Skeletal muscle tissue (tissue), 4 donors: Measurements from ENCODE around the gene FRAT2. TPM values are rescaled to one million over a fixed set of nuclear protein-coding genes. Genes with fewer than 3 reads are reported as not detected.

Experiments
- H3K27ac ChIP-seq: one replicate; pipeline ENCODE4 v1.7.0; 2013; ENCODE audit warnings: mild to moderate bottlenecking, low read depth, low read length, inconsistent platforms
- H3K27me3 ChIP-seq, 3 donors: one replicate each; pipeline ENCODE4 v1.7.0; 2013; ENCODE audit warnings: low read length in 3 of 3; ENCODE audit not compliant: control insufficient read depth in 3 of 3, insufficient read depth in 3 of 3
- H3K36me3 ChIP-seq, 3 donors: one replicate each; pipeline ENCODE4 v1.7.0; 2013; ENCODE audit warnings: low read length in 3 of 3; ENCODE audit not compliant: control insufficient read depth in 3 of 3, insufficient read depth in 3 of 3
- H3K4me1 ChIP-seq, 3 donors: one replicate each; pipeline ENCODE4 v1.7.0; 2013; ENCODE audit warnings: low read length in 3 of 3, mild to moderate bottlenecking in 3 of 3; ENCODE audit not compliant: control insufficient read depth in 3 of 3, insufficient read depth in 3 of 3
- H3K4me3 ChIP-seq, 3 donors: one replicate each; pipeline ENCODE4 v1.7.0; 2013; ENCODE audit warnings: low read length in 3 of 3
- H3K9ac ChIP-seq, 3 donors: one replicate each; pipeline ENCODE4 v1.7.0; 2013; ENCODE audit warnings: low read length in 3 of 3, mild to moderate bottlenecking in 3 of 3, moderate library complexity in 2 of 3, low read depth in 1 of 3
- H3K9me3 ChIP-seq, 3 donors: one replicate each; pipeline ENCODE4 v1.7.0; 2013; ENCODE audit warnings: low read length in 3 of 3; ENCODE audit not compliant: control insufficient read depth in 3 of 3
- total RNA-seq: library from RNA; depleted of rRNA; stranded (reverse); fragments of >200 nt; gene quantifications from one replicate; pipeline ENCODE4 v1.2.3, GENCODE V29; 2014
- donor health status: Osteomylitis.

FRAT2 gene
- total RNA-seq, 1 donor from 2014 or later, result 8.9 TPM

DNA sequence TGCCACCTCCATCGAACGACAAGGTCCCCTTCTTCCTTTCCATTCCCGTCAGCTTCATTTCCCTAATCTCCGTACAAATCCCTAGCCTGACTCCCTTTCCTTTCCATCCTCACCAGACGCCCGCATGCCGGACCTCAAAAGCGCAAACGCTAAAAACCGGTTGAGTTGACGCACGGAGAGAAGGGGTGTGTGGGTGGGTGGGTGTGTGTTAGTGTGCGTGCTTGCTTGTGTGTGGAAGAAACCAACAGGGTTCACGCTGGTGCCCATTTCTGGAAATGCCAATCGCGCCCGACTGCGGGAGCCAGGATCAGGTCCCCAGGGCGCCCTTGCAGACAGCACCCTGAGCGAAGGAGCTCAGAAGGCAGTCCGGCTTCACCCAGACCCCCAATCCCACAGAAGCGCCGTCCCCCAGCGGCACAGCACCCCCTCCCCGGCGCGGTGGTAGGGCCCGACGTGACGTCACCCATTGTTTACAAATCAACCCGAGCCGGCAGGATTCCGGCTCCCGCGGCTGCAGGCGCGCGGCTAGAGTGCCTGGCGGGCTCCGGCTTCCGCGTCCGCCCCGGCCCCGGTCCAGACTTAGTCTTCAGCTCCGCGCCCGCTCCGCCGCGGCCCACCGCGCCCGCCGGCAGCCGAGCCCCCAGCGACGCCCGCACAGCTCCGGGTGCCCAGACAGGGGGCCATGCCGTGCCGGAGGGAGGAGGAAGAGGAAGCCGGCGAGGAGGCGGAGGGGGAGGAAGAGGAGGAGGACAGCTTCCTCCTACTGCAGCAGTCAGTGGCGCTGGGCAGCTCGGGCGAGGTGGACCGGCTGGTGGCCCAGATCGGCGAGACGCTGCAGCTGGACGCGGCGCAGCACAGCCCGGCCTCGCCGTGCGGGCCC, 15.5 kb downstream of the FRAT2 start, which contains the start of gene FRAT1:
TSS of gene FRAT1 (plus strand) at position 500 of the 880 bp plus-strand sequence. CDS start at position 683, 183 bp downstream.
- Histone ChIP-seq H3K4me3 (peak within 1 kb of the TSS; percentile 88 to 91 (median 91)), H3K27me3 (no peaks in the 10 kb centered on the region), H3K27ac (peak within 1 kb of the TSS; percentile 96), H3K4me1 (peaks cover 20 to 29% (median 24%) of the 10 kb centered on the region in 3 donors), H3K9ac (peak within 1 kb of the TSS; percentile 92 to 99 (median 97)), H3K9me3 (no peaks in the 10 kb centered on the region), H3K36me3 (no peaks in the 10 kb centered on the region)

DNA sequence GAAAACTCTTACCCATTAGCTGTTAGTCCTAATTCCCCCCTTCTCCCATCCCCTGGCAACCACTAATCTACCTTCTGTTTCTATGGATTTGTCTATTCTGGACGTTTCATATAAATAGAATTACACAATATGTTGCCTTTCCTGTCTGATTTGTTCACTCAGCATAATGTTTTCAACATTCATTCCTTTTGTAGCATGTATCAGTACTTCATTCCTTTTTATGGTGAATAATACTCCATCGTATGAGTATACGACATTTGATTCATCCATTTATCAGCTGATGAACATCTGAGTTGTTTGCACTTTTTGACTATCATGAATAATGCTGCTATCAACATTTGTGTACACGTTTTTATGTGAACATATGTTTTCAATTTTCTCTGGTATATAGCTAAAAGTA, 19.9 kb downstream of the FRAT2 start:
- no peaks in the 10 kb centered on the region for H3K27me3 ChIP-seq
- H3K4me3 ChIP-seq, result no peak overlapping the region
- H3K36me3 ChIP-seq, result no peaks in the 10 kb centered on the region
- H3K27ac ChIP-seq, result no peak overlapping the region
- H3K9ac ChIP-seq, result no peak overlapping the region
- H3K9me3 ChIP-seq, result no peaks in the 10 kb centered on the region
- peaks cover 3 to 4% (median 4%) of the 10 kb centered on the region in 3 donors for H3K4me1 ChIP-seq

DNA sequence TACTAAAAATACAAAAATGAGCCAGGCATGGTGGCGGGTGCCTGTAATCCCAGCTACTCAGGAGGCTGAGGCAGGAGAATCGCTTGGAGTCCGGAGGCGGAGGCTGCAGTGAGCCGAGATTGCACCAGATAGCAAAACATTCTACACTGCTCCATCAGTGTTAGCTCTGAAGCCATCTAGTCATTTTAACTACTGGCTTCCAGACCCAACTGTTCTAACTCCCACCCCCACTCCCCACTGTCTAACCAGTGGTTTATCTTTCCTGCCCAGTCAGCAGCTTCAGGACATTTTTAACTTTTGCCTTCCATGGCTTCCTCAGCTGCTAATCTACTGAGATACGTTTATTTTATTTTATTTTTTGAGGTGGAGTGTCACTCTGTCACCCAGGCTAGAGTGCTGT, 21.6 kb downstream of the FRAT2 start:
- no peaks in the 10 kb centered on the region for H3K36me3 ChIP-seq
- no peaks in the 10 kb centered on the region for H3K27me3 ChIP-seq
- no peak overlapping the region for H3K9ac ChIP-seq
- no peak overlapping the region for H3K27ac ChIP-seq
- peaks cover 5 to 7% (median 5%) of the 10 kb centered on the region in 3 donors for H3K4me1 ChIP-seq
- H3K9me3 ChIP-seq, result no peaks in the 10 kb centered on the region
- H3K4me3 ChIP-seq, result no peak overlapping the region

DNA sequence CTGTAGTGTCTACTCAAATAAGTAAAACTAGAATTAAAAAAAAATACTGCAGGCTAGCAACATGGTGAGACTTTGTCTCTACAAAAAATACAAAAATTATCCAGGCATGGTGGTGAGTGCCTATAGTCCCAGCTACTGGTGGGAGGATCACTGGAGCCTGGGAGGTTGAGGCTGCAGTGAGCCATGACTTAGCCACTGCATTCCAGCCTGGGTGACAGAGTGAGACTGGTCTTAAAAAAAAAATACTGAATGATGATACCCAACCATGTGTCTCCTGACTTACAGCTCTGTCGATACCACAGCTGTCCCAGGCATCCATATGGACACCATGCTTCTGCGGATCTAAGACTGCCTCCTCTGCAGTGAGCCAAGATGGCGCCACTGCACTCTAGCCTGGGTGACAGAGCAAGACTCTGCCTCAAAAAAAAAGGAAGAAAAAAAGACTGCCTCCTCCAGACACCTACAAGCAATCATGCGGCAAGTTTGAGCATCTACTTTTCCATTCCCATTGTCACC, 23.4 kb downstream of the FRAT2 start:
- Histone ChIP-seq H3K9ac (no peak overlapping the region), H3K4me3 (no peak overlapping the region), H3K27ac (no peak overlapping the region), H3K9me3 (no peaks in the 10 kb centered on the region), H3K27me3 (no peaks in the 10 kb centered on the region), H3K36me3 (no peaks in the 10 kb centered on the region), H3K4me1 (peaks cover 11 to 14% (median 11%) of the 10 kb centered on the region in 3 donors)

DNA sequence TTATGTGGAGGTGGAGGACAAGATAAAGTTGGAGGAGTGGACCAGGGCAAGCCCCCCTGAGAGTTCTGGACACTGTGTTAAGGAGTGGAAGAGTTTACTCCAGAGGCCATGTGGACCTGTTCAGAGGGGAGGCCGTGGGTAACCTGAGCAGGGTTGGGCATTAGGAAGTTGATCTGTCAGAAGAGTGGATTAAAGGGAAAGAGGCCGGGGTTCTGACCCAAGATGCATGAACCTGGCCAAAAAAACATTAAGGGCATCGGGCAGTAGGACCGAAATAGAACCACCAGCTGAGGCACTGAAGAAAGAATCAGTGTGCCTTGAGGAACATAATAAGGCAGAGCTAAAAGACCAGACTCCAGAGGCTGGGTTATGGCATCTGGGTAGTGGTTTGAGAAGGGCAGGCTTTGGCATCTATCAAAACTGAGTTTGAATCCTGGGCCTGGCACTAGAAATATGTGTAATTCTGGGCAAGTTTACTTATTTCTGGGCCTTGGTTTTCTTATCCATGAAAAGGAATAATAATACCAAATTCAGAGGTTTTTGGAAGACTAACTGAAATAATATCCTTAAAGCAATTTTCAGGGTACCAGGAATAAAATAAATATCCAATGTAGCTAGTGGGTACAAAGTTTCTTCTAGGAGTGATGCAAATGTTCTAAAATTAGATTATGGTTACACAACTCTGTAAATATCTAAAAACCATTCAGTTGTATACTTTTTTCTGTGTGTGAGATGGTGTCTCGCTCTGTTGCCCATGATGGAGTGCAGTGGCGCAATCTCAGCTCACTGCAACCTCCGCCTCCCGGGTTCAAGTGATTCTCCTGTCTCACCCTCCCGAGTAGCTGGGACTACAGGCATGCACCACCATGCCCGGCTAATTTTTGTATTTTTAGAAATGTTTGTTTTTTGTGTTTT, 26.4 kb downstream of the FRAT2 start:
- no peak overlapping the region for H3K9ac ChIP-seq
- H3K36me3 ChIP-seq, result no peaks in the 10 kb centered on the region
- H3K27me3 ChIP-seq, result no peaks in the 10 kb centered on the region
- peak overlapping the region in 1 of 3 donors; percentile 13 for H3K4me3 ChIP-seq
- no peaks in the 10 kb centered on the region for H3K9me3 ChIP-seq
- peak overlapping the region; percentile 63 for H3K27ac ChIP-seq
- H3K4me1 ChIP-seq, result peaks cover 11 to 14% (median 11%) of the 10 kb centered on the region in 3 donors

DNA sequence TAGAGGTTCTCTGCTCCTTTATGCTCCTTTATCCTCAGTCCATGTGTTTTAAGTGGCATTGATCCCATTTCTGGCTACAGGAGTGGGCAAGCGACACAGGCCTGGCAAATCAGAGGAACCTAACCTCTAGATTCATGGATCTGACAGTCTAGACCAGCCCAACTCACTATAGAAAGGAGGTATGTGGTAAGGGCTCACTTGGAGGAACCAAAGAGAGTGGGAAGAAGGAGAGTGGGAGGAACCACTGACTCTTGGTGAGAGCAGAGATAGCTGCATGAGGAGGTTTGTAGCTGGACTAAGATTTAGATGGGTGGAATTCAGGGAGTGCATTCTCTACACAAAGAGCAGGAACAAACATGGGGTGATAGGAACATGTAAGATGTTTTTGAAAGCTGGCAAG, 27.1 kb downstream of the FRAT2 start:
- peaks cover 11 to 14% (median 11%) of the 10 kb centered on the region in 3 donors for H3K4me1 ChIP-seq
- H3K4me3 ChIP-seq, result no peak overlapping the region
- H3K9me3 ChIP-seq, result no peaks in the 10 kb centered on the region
- H3K27ac ChIP-seq, result peak overlapping the region; percentile 63
- H3K27me3 ChIP-seq, result no peaks in the 10 kb centered on the region
- no peak overlapping the region for H3K9ac ChIP-seq
- no peaks in the 10 kb centered on the region for H3K36me3 ChIP-seq

DNA sequence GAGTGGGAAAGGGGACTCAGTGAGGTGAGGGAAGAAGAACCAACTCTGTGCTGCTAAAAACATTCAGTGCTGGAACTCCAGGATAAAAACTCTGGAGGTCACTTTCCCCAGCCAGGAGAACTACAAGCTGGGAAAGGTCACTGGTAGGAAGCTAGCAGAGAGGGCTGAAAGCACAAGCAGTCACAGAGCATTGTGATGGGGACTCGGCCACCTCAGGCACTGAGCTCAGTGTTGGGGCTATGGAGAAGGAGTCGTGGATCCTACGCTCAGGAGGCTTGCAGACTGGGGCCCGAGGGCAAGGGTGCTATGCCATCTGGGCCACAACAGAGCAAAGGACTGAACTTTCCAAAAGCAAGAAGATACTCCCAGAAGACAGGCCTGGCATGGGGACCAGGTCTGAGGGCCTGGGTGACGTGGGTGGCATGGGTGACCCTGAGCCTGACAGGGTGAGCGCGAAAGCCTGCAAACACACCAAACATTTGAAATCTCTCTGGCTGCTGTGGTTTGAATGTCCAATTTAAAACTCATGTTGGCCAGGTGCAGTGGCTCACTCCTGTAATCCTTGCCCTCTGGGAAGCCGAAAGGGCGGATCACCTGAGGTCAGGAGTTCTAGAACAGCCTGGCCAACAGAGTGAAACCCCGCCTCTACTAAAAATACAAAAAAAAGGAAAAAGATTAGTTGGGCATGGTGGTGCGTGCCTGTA, 32.3 kb downstream of the FRAT2 start:
- Histone ChIP-seq H3K9ac (no peak overlapping the region), H3K36me3 (no peaks in the 10 kb centered on the region), H3K27me3 (no peaks in the 10 kb centered on the region), H3K27ac (no peak overlapping the region), H3K4me1 (peaks cover under 1 to 1% (median under 1%) of the 10 kb centered on the region in 3 donors), H3K4me3 (no peak overlapping the region), H3K9me3 (no peaks in the 10 kb centered on the region)

DNA sequence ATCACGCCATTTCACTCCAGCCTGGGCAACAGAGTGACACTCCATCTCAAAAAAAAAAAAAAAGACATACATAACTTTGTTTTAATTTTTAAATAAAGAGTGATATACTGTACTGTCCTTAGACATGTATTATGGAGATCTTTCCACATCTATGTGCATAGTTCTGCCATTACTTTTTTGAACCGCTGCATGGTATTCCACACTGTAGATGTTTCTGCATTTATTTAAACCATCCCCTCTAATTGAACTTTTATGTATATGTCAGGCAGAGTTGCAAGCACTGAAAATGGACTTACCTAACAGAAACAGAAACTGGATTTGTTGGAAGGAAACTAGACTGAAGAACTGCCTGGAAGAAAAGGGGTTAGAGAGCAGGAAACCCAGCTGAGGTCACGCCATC, 33.5 kb downstream of the FRAT2 start:
- no peaks in the 10 kb centered on the region for H3K4me1 ChIP-seq
- H3K27me3 ChIP-seq, result no peaks in the 10 kb centered on the region
- H3K36me3 ChIP-seq, result no peaks in the 10 kb centered on the region
- H3K9ac ChIP-seq, result no peak overlapping the region
- no peak overlapping the region for H3K4me3 ChIP-seq
- no peaks in the 10 kb centered on the region for H3K9me3 ChIP-seq
- H3K27ac ChIP-seq, result no peak overlapping the region

DNA sequence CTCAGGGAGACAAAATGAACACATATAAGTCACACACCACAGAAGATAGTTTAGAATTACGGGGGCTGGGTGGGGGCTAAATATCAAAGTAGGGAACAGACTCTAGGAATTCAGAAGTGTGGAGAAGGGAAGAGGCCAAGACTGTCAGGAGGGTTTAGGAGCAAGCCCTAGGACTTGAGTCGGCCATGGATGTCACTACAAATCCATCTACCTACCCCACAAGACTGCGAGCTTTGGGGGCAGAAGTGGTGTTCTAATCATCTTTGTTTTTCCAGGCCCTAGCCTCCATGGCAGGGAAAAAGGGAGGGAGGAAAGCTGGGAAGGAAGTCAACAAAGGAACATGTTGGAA, 36.3 kb downstream of the FRAT2 start:
- Histone ChIP-seq H3K9me3 (no peaks in the 10 kb centered on the region), H3K9ac (no peak overlapping the region), H3K4me3 (no peak overlapping the region), H3K27me3 (no peaks in the 10 kb centered on the region), H3K27ac (no peak overlapping the region), H3K4me1 (no peaks in the 10 kb centered on the region), H3K36me3 (no peaks in the 10 kb centered on the region)
